CD4-positive, alpha-beta T cell treated with Interleukin-15 for 4 hours (primary cell): ENCODE results near the gene RALGDS.

ENCODE experiments used
- DNase-seq: peaks from one replicate; pipeline ENCODE4 v3.0.0-alpha.2; 2020; ENCODE audit warnings: low spot score

Gene RALGDS

DNA sequence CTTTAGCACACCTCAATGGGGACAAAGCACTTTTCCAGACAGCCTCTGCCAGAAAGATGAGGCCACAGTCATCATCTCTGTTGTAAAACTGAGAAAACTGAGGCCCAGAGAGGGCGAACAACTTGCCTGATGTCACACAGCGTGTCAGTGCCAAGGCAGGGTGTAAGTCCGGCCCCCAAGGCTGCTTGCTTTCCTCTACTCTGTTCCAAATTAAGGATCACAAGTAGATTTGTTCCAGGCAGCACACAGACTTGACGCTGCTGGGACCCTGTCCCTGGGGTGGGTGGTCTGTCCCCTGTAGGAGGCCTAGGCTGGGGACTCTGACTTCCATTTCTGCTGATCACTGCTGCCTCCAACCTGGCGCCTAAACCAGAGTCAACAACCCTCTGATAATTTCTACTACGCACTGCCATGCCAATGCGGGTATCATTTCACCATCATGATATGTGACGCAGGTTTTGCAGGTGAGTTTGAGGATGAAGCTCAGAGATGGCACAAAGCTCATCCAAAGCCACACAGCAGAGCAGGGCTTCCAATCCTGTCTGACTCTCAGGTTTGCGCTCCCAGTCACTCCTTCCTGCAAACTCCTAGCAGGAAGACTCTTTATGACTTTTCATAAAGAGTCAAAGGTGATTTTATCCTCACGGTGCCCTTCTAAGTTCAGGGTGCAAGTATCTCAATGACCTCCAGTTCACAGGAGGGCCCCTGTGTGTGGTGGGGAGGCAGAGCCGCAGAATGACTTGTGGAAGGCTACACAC, 13.5 kb upstream of the RALGDS start:
- peak; percentile 50 for DNase-seq

DNA sequence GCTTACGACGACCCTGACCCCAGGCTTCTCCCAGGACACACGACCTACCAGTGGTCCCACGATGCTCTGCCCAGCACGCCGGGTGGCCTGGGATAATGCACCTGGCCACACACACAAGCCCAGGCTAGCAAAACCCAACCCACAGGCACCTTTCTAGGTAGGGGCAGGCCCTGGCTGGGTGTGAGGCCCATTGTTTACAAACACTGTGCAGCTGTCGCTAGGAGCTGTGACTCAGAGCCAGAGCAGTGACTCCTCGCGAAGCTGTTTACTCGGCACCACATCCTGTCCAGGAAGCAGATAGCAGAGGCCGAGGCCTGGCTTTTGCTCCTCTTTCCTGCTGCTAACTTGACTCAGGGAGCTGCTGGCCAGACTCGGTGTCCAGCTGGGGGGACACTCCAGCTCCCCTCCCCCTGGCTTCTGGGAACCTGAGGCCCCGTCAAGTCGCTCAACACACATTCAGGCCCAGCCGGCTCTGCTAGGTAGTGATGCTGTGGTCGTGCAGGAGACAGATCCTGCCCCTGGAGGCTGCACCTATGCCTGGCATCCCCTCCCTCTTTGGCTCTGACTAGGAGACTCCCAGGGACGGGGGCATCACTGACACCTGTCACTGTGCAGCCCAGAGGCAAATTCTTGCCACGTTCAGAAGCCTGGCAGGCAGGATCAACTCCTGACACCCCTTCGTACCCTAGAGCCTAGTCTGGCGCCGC, 12.8 kb upstream of the RALGDS start:
- DNase-seq: peak; percentile 95

DNA sequence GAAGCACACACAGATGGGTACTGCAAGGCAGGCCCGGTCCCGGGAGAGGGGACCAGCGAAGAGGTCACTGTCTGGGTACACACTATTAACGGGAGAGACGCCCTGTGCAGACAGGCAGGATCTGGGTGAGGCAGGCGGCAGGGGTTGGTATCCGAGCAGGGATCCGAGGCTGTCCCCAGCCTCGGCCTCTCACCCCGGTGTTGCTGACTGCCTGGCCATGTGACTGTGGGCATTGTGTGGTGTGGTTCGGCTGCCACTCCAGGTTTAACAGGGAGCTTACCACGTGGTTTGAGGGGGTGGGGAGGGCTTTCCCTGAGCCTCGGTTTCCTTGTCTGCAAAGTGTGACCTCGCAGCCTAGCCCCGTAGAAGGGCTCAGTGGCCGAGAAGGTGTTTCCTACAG, 11.1 kb upstream of the RALGDS start:
- DNase-seq: no peak

DNA sequence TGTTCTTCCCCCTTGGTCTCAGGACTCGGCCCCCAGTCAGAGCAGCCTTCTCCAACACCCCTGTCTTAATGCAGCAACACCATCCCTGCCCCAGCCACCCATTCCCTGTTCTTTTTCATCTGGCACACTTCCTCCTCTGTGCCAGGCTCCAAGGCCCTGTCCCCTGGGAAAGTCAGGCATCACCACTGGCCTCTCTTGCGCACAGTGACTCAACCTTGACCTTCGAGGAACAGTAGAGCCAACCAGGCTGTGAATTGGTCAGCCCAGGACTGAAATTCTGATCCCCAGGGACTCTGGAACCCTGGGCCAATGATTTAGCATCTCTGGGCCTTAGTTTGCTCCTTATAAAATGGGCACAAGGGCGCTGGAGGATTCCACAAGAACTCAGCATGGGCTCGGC, 10.5 kb upstream of the RALGDS start:
- DNase-seq: no peak

DNA sequence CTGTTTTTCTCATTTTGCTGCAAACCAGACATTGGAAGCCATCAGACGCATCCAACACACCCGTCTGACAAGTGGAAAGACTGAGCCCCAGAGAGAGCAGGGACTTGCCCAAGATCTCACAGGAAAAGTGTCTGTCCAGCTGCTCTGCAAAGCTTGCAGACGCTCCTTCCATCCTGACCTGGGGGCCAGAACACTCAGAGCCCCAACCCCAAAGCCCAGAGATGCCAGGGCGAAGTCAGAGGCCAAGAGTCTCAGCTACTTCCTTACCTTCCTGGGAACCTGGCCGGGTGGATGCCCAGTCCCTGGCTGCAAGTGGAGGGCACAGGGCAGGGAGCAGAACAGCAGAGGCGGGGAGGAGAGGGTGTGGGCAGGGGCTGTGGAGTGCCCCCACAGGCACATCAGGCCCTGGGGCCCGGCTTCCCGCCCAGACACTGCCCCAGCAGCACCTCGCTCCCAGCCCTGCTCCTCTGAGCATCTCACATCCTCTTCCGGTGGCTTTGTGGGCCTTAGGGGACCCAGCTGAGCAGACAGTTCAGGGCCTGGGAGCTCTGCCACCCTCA, 9.7 kb upstream of the RALGDS start:
- DNase-seq: peak; percentile 75

DNA sequence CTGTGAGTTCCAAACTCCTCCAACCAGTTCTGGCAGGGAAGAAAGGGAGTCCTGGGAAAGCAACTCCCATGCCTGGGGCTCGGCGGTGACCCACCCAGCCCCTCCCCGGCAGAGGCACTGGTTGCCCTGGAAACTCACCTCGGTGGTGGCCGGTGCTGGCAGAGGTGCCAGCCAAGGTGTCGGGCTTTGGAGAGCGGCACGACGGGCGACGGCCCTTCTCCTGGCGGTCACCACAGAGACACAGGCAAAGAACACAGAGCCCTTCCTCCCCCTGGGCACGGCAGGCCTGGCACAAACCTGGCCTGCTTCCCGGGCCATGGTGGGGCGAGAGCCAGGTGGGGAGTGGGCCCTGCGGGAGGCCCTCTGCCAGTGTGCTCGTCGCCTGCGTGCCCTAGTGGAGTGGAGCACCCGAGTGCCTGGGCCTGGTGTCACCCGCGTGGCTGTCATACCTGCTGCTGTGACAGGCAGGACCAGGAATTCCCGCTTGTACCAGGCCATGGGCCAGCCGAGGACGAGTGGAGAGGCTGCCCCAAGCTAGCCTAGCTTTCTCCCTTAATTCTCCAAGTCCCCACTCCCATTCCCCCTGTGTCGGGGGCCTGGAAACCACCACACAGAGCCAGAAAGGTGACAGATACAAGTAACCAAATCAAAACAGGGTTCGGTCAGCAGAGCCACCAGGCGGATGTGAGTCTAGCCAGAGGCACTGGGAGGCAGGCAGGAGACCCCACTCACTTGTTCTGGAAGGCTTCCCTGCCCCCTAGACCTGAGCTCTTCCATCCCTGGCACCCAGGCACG, 8.2 kb upstream of the RALGDS start:
- DNase-seq: no peak

DNA sequence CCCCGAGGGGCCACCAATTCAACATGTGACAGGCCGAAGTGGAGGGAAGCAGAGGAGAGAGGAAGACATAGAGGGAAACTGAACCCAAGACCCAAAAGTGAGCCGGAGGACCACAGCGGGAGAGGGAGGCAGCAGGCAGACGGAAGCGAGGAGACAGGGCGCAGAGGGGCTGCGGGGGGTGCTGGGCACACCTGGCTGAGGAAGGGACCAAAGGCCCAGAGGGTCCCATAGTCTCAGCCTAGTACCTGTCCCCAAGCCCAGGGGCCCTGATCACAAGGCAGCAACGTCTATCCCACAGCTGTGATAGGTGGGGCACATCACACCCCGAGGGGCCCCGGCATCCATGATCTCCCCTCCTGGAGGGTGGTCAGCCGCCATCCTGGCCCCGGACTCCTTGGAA, 7.1 kb upstream of the RALGDS start:
- no peak for DNase-seq

DNA sequence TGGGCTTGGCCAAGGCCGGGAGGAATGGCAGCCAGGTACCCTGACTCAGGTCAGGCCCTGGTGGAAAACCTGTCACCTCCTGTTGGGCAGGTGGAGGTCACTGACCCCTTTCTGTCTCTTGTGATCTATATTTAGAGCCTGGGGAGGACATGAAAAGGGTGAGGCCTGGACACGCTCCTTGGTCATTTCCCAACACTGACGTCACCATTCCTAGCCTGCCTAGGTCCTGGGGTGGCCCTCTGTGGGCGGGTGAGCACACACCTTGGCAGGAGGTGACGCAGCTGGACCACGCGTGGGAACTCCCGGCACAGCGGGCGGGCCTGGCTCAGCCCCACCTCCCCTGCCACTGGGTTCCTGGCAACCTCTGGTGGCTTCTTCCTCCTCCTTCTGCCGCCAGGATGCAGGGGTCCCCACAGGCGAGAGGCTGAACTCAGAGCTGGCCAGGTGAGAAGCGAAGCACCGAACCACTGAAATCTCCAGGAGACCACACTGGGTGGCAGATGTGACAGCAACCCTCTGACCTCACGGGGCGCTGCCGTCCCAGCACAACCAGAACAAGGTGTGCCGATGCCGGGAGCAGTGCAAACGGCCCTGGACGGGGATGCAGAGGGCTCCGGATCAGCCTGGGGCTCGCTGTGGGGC, 6.4 kb upstream of the RALGDS start:
- DNase-seq: peak; percentile 63

DNA sequence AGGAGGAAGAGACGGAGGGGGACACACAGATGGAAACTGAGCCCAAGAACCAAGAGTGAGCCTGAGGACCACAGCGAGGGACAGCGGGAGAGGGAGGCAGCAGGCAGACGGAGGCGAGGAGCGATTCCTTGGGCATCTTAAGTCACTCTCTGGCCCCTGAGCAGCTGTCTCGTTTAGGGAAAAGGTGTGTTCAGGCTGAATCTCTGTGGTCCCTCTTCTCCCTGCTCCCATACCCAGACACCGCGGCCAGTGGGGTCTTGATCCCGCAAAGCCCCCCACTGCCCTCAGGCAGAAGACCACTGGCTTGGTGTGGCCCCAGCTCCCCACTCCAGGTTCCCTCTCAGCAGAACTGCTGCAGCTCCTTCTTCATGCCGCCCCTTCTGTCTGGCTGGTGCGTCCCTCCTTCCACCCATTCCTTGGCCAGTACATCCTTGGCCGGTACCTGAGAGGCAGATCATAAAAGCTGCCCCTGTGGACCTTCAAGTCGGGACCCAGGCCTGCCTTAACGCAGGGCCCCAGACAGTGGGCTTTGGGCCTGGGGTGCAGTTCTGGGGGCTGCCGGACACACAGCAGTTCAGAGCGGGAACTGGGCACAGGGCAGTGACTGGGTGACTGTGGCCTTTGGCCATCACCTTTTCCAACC, 5.8 kb upstream of the RALGDS start:
- DNase-seq: no peak

DNA sequence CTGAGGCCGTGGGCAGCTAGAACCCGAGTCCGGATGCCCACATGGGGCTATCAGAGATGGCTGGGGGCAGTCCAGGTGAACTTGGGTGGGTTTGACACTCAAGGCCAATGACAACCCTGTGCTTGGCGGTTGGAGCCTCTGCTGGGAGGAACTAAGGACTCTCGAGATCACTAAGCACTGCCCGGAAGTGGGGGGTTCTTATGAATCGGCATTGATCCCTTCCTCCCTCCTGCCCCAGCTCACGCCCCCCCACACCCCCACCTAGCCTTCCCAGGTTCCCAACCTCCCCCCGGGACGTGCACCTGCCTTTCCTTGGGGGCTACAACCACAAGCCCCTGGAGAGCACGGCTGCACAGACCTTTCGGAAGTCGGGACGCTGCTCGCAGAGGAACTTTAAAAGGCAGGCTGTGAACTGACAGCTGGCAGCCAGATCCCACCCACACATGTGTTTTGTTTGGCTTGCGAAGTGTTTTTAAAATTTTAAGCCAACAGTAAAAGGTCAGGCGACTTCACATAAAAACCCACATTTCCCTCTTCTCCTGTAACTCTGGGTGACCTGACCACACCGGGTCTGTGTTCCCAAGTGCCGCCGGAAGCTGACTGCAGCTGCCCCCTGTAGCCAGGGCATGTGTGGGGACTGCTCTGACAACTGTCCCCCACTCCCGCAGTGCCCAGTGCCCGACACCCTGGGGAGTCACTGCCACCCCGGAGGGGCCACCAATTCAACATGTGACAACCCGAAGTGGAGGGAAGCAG, 5.1 kb upstream of the RALGDS start:
- DNase-seq: no peak

DNA sequence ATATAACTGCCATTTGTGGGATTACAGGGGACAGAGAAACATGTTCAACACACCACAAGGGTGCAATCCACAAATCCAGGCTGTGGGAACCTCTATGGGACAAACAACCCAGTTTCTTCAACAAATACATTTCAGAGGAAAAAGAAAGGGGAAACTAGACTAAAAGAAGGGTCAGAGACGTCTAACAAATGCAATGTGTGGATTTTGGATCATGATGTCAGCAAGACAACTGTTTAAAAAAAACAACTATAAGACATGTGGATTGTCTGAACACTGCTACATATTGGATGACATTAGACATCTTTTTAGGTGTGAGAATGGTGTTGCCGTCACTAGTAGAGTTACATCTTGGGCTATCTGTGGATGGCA, 3.9 kb upstream of the RALGDS start:
- no peak for DNase-seq

DNA sequence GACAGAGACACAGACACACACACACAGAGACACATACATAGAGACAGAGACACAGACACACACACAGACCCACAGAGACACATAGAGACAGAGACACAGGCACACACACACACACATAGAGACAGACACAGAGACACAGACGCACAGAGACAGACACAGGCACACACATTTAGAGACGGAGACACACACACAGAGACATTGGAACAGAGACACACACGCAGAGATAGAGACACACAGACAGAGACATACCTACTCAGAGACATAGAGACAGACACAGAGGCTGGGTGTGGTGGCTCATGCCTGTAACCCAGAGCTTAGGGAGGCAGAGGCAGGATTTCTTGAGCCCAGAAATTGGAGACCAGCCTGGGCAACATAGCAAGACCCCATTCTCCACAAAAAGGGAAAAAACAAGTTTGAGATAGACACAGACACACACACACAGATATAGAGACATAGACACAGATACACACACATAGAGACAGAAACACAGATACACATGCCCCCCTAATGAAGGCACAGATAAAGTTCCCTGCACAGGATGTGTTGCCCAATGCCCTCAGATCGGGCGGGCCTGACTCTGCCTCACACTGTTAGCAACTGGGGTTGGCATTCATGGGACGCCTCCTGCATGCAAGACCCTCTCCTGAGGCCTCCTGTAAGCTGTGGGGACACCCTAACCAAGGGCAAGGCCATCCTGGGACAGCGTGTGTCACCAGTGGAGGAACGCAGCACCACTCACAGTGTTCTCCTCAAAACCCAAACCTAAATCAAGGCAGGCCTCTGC, 3.3 kb upstream of the RALGDS start:
- no peak for DNase-seq

DNA sequence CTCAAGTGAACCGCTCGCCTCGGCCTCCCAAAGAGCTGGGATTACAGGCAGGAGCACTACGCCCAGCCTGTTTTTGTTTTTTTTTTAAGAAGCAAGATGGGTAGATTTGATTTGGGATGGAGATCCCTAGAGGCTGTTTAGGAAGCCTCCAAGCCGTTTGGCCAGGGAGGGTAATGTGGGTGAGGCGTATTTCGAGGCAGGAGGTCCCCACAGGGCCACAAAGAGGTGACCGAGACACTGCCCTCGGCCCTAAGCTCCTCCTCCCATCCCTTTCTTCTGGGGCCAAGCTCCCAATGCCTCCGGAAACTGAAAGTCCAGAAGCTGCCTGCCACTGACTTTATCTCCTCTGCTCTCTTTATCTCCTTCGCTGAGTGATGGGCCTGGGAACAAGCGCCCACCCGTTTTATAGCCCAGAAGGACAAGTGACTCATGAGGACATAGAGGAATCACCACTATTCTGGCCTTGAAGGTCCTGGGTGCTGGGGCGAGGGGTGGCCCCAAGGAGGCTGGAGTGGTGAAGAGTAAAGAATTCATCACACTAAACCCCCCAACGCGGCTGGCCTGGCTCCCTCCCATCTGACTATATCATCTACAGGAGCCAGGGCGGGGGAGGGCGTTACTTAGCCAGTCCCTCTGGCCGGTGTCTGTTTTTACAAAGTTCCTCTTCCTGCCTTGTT, 2.0 kb upstream of the RALGDS start:
- no peak for DNase-seq

DNA sequence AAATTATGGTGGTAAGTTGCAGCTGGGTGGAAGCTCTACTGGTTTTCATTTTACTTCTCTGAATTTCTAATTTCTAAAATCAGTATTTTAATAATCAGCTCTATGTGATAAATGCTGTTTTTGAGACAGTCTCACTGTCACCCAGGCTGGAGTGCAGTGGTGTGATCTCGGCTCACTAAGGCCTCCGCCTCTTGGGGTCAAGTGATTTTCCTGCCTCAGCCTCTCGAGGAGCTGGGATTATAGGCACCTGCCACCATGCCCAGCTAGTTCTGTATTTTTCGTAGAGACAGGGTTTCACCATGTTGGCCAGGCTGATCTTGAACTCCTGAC, 1.5 kb upstream of the RALGDS start:
- DNase-seq: no peak

DNA sequence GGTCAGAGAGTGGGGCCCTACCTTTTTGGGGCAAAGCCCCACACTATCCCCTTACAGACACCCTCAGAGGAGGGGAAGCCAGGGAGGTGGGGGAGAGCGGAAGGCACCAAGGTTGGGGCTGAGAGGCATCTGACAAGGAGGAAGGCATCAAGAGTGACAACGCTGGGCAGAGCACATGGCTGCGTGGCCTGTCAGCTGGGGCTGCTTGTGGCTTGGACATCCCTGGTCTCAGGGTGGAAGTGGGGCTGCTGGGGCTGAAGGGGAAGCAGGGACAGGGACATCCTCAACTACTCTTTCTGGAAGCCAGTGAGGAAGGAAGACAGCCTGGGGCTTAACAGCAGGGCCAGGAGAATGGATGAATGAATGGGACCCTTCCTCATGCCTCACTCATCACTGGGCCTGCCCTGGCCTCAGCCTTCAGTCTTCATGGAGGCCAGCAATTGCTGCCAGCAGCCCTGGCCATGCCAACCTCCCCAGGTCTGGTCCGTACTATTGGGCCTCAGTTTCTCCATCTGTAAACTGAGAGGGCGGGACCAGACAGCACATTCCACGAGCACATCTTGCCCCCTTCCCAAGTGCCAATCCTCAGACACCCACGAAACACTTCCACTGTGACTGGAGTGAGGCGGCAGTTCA, 993 bp upstream of the RALGDS start:
- DNase-seq: no peak

DNA sequence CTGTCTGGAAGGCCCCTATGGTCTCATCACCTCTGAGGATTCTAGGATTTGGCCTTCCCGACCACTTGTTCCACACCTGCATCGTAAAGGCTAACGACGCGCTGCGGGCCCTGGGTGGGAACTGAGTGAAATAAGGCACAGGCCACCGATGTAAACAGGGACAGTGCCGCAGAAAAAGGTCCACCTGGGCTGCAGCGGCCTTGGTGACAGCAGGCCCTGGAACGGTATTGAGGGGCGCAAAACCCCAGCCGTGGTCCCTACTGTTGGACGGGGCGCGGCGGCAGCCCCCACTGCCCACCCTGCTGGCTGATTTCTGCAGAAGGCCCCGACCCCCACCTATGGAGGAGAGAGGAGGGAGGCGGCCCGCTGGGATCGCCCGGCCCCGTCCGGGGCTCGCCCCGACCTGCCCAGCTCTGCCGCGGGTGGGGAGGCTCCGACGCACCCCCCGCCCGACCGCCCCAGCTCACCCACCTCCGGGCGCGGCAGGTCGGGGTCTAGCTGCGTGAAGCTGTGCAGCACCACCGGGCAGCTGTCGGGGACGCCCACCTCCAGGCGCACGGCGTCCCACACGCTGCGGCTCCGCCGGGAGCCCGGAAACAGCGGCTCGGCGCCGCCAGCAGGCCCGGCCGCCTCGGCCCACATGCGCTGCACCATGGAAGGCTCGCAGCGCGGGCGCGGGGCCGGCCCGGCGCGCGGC, 391 bp downstream of the RALGDS start:
- no peak for DNase-seq

DNA sequence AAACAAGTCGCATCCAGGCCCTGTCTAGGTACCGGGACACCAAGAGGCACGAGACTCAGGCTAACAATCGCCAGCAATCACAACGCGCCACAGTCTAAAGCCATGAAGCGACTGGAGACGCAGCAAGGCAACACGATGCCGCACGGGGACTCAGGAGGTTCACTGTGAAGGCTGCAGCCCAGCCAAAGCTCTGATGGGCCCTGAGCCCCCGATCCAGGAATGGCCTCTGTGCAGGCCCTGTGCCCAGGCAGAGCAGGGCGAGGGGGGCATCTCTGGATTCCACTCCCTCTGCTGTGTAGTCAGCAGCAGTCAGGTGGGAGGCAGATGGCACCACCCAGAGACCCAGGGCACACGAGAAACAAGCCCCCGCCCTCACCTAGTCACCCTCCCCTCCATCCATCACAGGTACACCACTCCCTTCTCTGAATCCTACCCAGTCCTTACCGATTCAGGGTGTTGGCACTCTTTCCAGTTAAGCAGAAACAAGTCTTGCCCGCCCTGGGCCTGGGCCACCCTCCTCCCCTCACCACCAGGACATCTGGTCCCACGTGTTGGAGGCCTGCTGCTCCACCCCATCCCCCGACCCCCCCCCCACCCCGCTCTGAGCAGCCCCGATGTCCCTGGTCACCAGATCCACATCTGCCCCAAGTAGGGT, 1.1 kb downstream of the RALGDS start:
- DNase-seq: no peak
